IMR-90 (cell line): ENCODE measurements around the gene ZNF512B. TPM values are rescaled to one million over a fixed set of nuclear protein-coding genes. Genes with fewer than 3 reads are reported as not detected.

Experiments used
- ATAC-seq: fragments of 200-7000 bp; cut with Tn5 transposase; 2 replicates; pipeline ENCODE4 v1.9.1; 2020; ENCODE audit warnings: low read depth, mild to moderate bottlenecking, moderate library complexity
- BruUV-seq: library from RNA; stranded (reverse); fragments of 400-500 nt; replicated peaks from 2 replicates; lab custom pipeline; 2021; lab: Mats Ljungman, UMichigan
- CTCF ChIA-PET: fragments of 300-600 bp; formaldehyde crosslinking; extraction: SDS; loops from one replicate; lab custom pipeline; 2021; ENCODE audit warnings: antibody characterized with exemption; lab: Yijun Ruan, JAX
- POLR2A ChIA-PET: fragments of 300-600 bp; sonication (Branson Sonifier 250); formaldehyde crosslinking; loops from one replicate; lab custom pipeline; 2022; ENCODE audit warnings: antibody characterized with exemption; ENCODE audit not compliant: unreplicated experiment; lab: Charles Lee
- DNase-seq: peaks from one replicate; pipeline ENCODE4 v3.0.0; 2013
- H2AFZ ChIP-seq: replicated peaks from 2 replicates; pipeline ENCODE3; 2013; ENCODE audit warnings: low read length, mild to moderate bottlenecking; ENCODE audit not compliant: poor library complexity
- H2AK5ac ChIP-seq: 2 replicates; pipeline ENCODE4 v1.6.1; 2013; ENCODE audit warnings: low read depth, low read length, inconsistent platforms
- H2AK9ac ChIP-seq: replicated peaks from 2 replicates; pipeline ENCODE3; 2013; ENCODE audit warnings: mild to moderate bottlenecking, low read depth, low read length, moderate library complexity; ENCODE audit not compliant: poor library complexity
- H2BK120ac ChIP-seq: 2 replicates; pipeline ENCODE4 v1.6.1; 2013; ENCODE audit warnings: low read depth, low read length, inconsistent platforms
- H2BK15ac ChIP-seq: 3 replicates; pipeline ENCODE4 v1.6.1; 2013; ENCODE audit warnings: low read depth, low read length, inconsistent platforms
- H2BK20ac ChIP-seq: 2 replicates; pipeline ENCODE4 v1.6.1; 2013; ENCODE audit warnings: low read depth, mild to moderate bottlenecking, inconsistent platforms, low read length, moderate library complexity
- H2BK5ac ChIP-seq: 2 replicates; pipeline ENCODE4 v1.6.1; 2013; ENCODE audit warnings: mild to moderate bottlenecking, low read depth, low read length, inconsistent platforms; ENCODE audit not compliant: poor library complexity, severe bottlenecking
- H3K14ac ChIP-seq: replicated peaks from 2 replicates; pipeline ENCODE4 v1.6.1; 2013; ENCODE audit warnings: low read depth, low read length, inconsistent platforms
- H3K18ac ChIP-seq: 2 replicates; pipeline ENCODE4 v1.6.1; 2013; ENCODE audit warnings: low read depth, low read length, control low read depth
- H3K23ac ChIP-seq: 2 replicates; pipeline ENCODE4 v1.6.1; 2013; ENCODE audit warnings: low read depth, low read length, inconsistent platforms
- H3K27ac ChIP-seq: 2 replicates; pipeline ENCODE4 v1.5.1; 2013; ENCODE audit warnings: mild to moderate bottlenecking, control low read depth, low read length; ENCODE audit not compliant: insufficient read depth
- H3K27me3 ChIP-seq: 2 replicates; pipeline ENCODE4 v1.6.1; 2013; ENCODE audit warnings: low read length; ENCODE audit not compliant: control insufficient read depth, insufficient read depth
- H3K36me3 ChIP-seq: 2 replicates; pipeline ENCODE4 v1.6.1; 2013; ENCODE audit warnings: low read length, mixed read lengths; ENCODE audit not compliant: control insufficient read depth, insufficient read depth
- H3K4ac ChIP-seq: 2 replicates; pipeline ENCODE4 v1.6.1; 2013; ENCODE audit warnings: low read depth, low read length, inconsistent platforms
- H3K4me1 ChIP-seq: 2 replicates; pipeline ENCODE4 v1.6.1; 2013; ENCODE audit warnings: low read length, mixed read lengths; ENCODE audit not compliant: control insufficient read depth, insufficient read depth
- H3K4me2 ChIP-seq: 2 replicates; pipeline ENCODE4 v1.6.1; 2013; ENCODE audit warnings: low read depth, mild to moderate bottlenecking, control low read depth, low read length, moderate library complexity
- H3K4me3 ChIP-seq: 2 replicates; pipeline ENCODE4 v1.5.1; 2013; ENCODE audit warnings: low read depth, mild to moderate bottlenecking, control low read depth, low read length, moderate library complexity; ENCODE audit not compliant: insufficient read depth
- H3K56ac ChIP-seq: 2 replicates; pipeline ENCODE4 v1.6.1; 2013; ENCODE audit warnings: low read length, inconsistent platforms; ENCODE audit not compliant: insufficient read depth; ENCODE audit errors: extremely low read depth
- H3K79me1 ChIP-seq, 2 experiments: 2 replicates each; pipeline ENCODE4 v1.6.1; 2013; ENCODE audit warnings: low read length in 2 of 2, inconsistent platforms in 1 of 2, low read depth in 1 of 2
- H3K9ac ChIP-seq: 2 replicates; pipeline ENCODE4 v1.6.1; 2013; ENCODE audit warnings: low read depth, low read length, control low read depth
- H3K9me1 ChIP-seq: 2 replicates; pipeline ENCODE4 v1.6.1; 2013; ENCODE audit warnings: low read length, inconsistent platforms; ENCODE audit not compliant: insufficient read depth
- H3K9me3 ChIP-seq: 2 replicates; pipeline ENCODE4 v1.6.1; 2013; ENCODE audit warnings: low read length; ENCODE audit not compliant: control insufficient read depth, insufficient read depth
- H4K20me1 ChIP-seq: 2 replicates; pipeline ENCODE4 v1.6.1; 2013; ENCODE audit warnings: low read length, inconsistent platforms; ENCODE audit not compliant: insufficient read depth
- H4K5ac ChIP-seq: 2 replicates; pipeline ENCODE4 v1.6.1; 2013; ENCODE audit warnings: mild to moderate bottlenecking, low read depth, low read length, control low read depth
- H4K8ac ChIP-seq, 2 experiments: 2 replicates each; pipeline ENCODE4 v1.6.1; 2013; ENCODE audit warnings: low read depth in 2 of 2, low read length in 2 of 2, control low read depth in 1 of 2, inconsistent platforms in 1 of 2
- H4K91ac ChIP-seq: 2 replicates; pipeline ENCODE4 v1.6.1; 2013; ENCODE audit warnings: low read depth, low read length, inconsistent platforms; ENCODE audit not compliant: insufficient read depth
- BHLHE40 ChIP-seq: fragments of 150-350 bp; IDR thresholded peaks from 2 replicates; pipeline ENCODE4 v1.6.1; 2016; ENCODE audit warnings: mild to moderate bottlenecking, low read depth, low read length
- CEBPB ChIP-seq: IDR thresholded peaks from 2 replicates; pipeline ENCODE4 v1.6.1; 2012; ENCODE audit warnings: low read depth, low read length, improper control_type of control experiment
- CHD1 ChIP-seq: IDR thresholded peaks from 2 replicates; pipeline ENCODE4 v1.6.1; 2012; ENCODE audit warnings: low read depth, low read length, improper control_type of control experiment
- MAZ ChIP-seq: IDR thresholded peaks from 2 replicates; pipeline ENCODE4 v1.6.1; 2012; ENCODE audit warnings: low read depth, mild to moderate bottlenecking, low read length, improper control_type of control experiment, moderate library complexity, borderline replicate concordance
- MXI1 ChIP-seq: IDR thresholded peaks from 2 replicates; pipeline ENCODE4 v1.6.1; 2012; ENCODE audit warnings: low read depth, mild to moderate bottlenecking, low read length, moderate library complexity, borderline replicate concordance
- NFE2L2 ChIP-seq: fragments of 150-350 bp; IDR thresholded peaks from 2 replicates; pipeline ENCODE4 v1.6.1; 2016; ENCODE audit warnings: low read depth, mild to moderate bottlenecking, low read length
- POLR2A ChIP-seq: IDR thresholded peaks from 2 replicates; pipeline ENCODE4 v1.6.1; 2012; ENCODE audit warnings: mild to moderate bottlenecking, low read depth, low read length
- RAD21 ChIP-seq: IDR thresholded peaks from 2 replicates; pipeline ENCODE4 v1.6.1; 2012; ENCODE audit warnings: low read length, improper control_type of control experiment
- RCOR1 ChIP-seq: IDR thresholded peaks from 2 replicates; pipeline ENCODE4 v1.6.1; 2012; ENCODE audit warnings: mild to moderate bottlenecking, low read length, improper control_type of control experiment; ENCODE audit not compliant: insufficient replicate concordance
- SMC3 ChIP-seq: fragments of 150-350 bp; IDR thresholded peaks from 2 replicates; pipeline ENCODE4 v1.6.1; 2016; ENCODE audit warnings: low read depth, mild to moderate bottlenecking, antibody characterized with exemption, low read length, moderate library complexity
- WGBS, 2 experiments: methylation state at CpG; one replicate each; pipeline versions ENCODE4 v1.1.5 to v1.1.7; 2013; ENCODE audit warnings: missing lambda C conversion rate in 2 of 2; ENCODE audit not compliant: insufficient read length in 1 of 2; ENCODE audit errors: extremely low coverage in 2 of 2; 5-methylcytosine and 5-hydroxymethylcytosine counted together
- dilution Hi-C: fragments of 300-500 bp; cut with HindIII; formaldehyde crosslinking; loops from one replicate; pipeline ENCODE4 v1.14.3; 2018; ENCODE audit warnings: low sequenced_read_pairs; ENCODE audit not compliant: unreplicated experiment
- in situ Hi-C: fragments of 300-500 bp; cut with MboI; formaldehyde crosslinking; loops from 3 replicates; pipeline ENCODE4 v1.14.3; 2019; ENCODE audit warnings: low sequenced_read_pairs, inconsistent platforms, mixed read lengths
- intact Hi-C: fragments of 100-400 bp; cut with micrococcal nuclease; formaldehyde crosslinking; loops from 2 replicates; pipeline ENCODE4 v1.10.0; 2022
- polyA plus RNA-seq, 3 experiments: library from polyadenylated mRNA; depleted of rRNA; stranded (reverse); fragments of >200 nt; gene quantifications; 2 replicates each; pipeline ENCODE4 v1.2.3, GENCODE V29; 2012; ENCODE audit warnings: low replicate concordance in 1 of 3
- total RNA-seq: library from RNA; depleted of rRNA; stranded (reverse); fragments of >200 nt; gene quantifications from 2 replicates; pipeline ENCODE4 v1.2.3, GENCODE V29; 2012
- TF ChIP-seq, protein P1 (sequence below): fragments of 150-350 bp; IDR thresholded peaks from 2 replicates; pipeline ENCODE4 v1.6.1; 2016; ENCODE audit warnings: low read depth, mild to moderate bottlenecking, low read length, moderate library complexity, borderline replicate concordance
- TF ChIP-seq, protein P2 (sequence below): conservative IDR thresholded peaks from 2 replicates; pipeline ENCODE4 v1.5.1; 2012; ENCODE audit warnings: mild to moderate bottlenecking, low read depth, low read length, improper control_type of control experiment

ZNF512B gene
- total and polyA plus RNA-seq, 2 of the 4 experiments (the other 2 are of a cell fraction), result 6.5 to 15.6 TPM

GRCh38 chr20:63952769-63953168 is 17.0 kb downstream of the ZNF512B start:
- Histone ChIP-seq H3K79me1 (peaks cover 10 to 77% of the 10 kb centered on the region in 2 experiments; a peak in 2 of 4 replicates), H3K27ac (no peak overlapping the region), H2BK5ac (no peak overlapping the region), H2BK120ac (no peak overlapping the region), H3K23ac (no peak overlapping the region), H2AFZ (no peak overlapping the region), H2BK15ac (no peak overlapping the region), H4K20me1 (peaks cover 67% of the 10 kb centered on the region), H3K4me1 (peaks cover 44% of the 10 kb centered on the region), H3K27me3 (no peaks in the 10 kb centered on the region), H3K56ac (no peak overlapping the region), H3K36me3 (peaks cover 3% of the 10 kb centered on the region; the same call in 1 of the 2 replicates), H4K8ac (no peak overlapping the region), H2AK9ac (peak overlapping the region; percentile 15), H3K4ac (no peak overlapping the region), H3K18ac (no peak overlapping the region), H2BK20ac (no peak overlapping the region), H4K5ac (no peak overlapping the region), H3K14ac (no peak overlapping the region), H3K4me3 (no peak overlapping the region), H3K9me3 (no peaks in the 10 kb centered on the region), H4K91ac (no peak overlapping the region), H3K9me1 (peaks cover 30% of the 10 kb centered on the region), H3K4me2 (no peak overlapping the region), H2AK5ac (peak overlapping the region; percentile 24; the same call in 1 of the 2 replicates), H3K9ac (no peak overlapping the region)
- TF ChIP-seq NFE2L2 (no peak), MAZ (no peak), RCOR1 (no peak), RAD21 (no peak), SMC3 (no peak), BHLHE40 (no peak), MXI1 (no peak), CEBPB (no peak), POLR2A (no peak), CHD1 (no peak)
- TF ChIP-seq, protein P1, sequence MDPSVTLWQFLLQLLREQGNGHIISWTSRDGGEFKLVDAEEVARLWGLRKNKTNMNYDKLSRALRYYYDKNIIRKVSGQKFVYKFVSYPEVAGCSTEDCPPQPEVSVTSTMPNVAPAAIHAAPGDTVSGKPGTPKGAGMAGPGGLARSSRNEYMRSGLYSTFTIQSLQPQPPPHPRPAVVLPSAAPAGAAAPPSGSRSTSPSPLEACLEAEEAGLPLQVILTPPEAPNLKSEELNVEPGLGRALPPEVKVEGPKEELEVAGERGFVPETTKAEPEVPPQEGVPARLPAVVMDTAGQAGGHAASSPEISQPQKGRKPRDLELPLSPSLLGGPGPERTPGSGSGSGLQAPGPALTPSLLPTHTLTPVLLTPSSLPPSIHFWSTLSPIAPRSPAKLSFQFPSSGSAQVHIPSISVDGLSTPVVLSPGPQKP, result no peak
- TF ChIP-seq, protein P2, sequence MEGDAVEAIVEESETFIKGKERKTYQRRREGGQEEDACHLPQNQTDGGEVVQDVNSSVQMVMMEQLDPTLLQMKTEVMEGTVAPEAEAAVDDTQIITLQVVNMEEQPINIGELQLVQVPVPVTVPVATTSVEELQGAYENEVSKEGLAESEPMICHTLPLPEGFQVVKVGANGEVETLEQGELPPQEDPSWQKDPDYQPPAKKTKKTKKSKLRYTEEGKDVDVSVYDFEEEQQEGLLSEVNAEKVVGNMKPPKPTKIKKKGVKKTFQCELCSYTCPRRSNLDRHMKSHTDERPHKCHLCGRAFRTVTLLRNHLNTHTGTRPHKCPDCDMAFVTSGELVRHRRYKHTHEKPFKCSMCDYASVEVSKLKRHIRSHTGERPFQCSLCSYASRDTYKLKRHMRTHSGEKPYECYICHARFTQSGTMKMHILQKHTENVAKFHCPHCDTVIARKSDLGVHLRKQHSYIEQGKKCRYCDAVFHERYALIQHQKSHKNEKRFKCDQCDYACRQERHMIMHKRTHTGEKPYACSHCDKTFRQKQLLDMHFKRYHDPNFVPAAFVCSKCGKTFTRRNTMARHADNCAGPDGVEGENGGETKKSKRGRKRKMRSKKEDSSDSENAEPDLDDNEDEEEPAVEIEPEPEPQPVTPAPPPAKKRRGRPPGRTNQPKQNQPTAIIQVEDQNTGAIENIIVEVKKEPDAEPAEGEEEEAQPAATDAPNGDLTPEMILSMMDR, result no peak
- intact Hi-C loops (no loop called here), dilution Hi-C loops (no loop called here), in situ Hi-C loops (no loop called here)
- DNase-seq (no peak), ATAC-seq (no peak)
- no TSS peak for BruUV-seq
- WGBS, 2 experiments, result 94% methylated on average over 2 of the region's 14 CpGs; no CpG with 5 or more reads in 1 of the 2 experiments
- CTCF ChIA-PET, result no interaction called here
- POLR2A ChIA-PET, result no interaction called here
